Type B pancreatic cell (in vitro differentiated cells): ENCODE measurements around the gene CCNY. TPM values are rescaled to one million over a fixed set of nuclear protein-coding genes. Genes with fewer than 3 reads are reported as not detected.
"Not testable (repeated sequence)": the region's sequence is repeated elsewhere in the genome, so short reads cannot be mapped to it uniquely, and the experiment has no call there.

Experiments used
- DNase-seq: peaks from one replicate; pipeline ENCODE4 v3.0.0; 2021; ENCODE audit warnings: mixed read lengths; ENCODE audit not compliant: unreplicated experiment; ENCODE audit errors: extremely low spot score
- H3K27ac Mint-ChIP-seq: 2 replicates; pipeline ENCODE4 v1.8.0; 2021; ENCODE audit warnings: mild to moderate bottlenecking, mixed read lengths
- H3K27me3 Mint-ChIP-seq: 2 replicates; pipeline ENCODE4 v1.8.0; 2021; ENCODE audit warnings: mixed read lengths
- H3K36me3 Mint-ChIP-seq: 2 replicates; pipeline ENCODE4 v1.8.0; 2021; ENCODE audit warnings: mixed read lengths
- H3K4me1 Mint-ChIP-seq: one replicate; pipeline ENCODE4 v1.8.0; 2021; ENCODE audit warnings: mixed read lengths; ENCODE audit not compliant: unreplicated experiment
- H3K4me3 Mint-ChIP-seq: 2 replicates; pipeline ENCODE4 v1.8.0; 2021; ENCODE audit warnings: mild to moderate bottlenecking, mixed read lengths
- H3K9me3 Mint-ChIP-seq: 2 replicates; pipeline ENCODE4 v1.8.0; 2021; ENCODE audit warnings: mixed read lengths
- CTCF ChIP-seq: fragments of 200-600 bp; sonication (generic); conservative IDR thresholded peaks from 2 replicates; pipeline ENCODE4 v1.5.0; 2021; ENCODE audit warnings: antibody characterized with exemption, mild to moderate bottlenecking
- total RNA-seq: library from RNA; stranded (reverse); gene quantifications from 2 replicates; pipeline ENCODE4 v1.2.1, GENCODE V29; 2021; ENCODE audit warnings: low replicate concordance

The CCNY gene
- total RNA-seq, 1 donor from 2014 or later, result 74.6 TPM

- H3K36me3 Mint-ChIP-seq, result peaks cover 20% of the 10 kb centered on the region
Observed at GRCh38 chr10:35526746-35527145, 190.4 kb downstream of the CCNY start.

GRCh38 chr10:35532141-35532540 lies 195.8 kb downstream of the CCNY start:
- no peak overlapping the region for H3K4me3 Mint-ChIP-seq
- no peaks in the 10 kb centered on the region for H3K27me3 Mint-ChIP-seq
- peaks cover 57% of the 10 kb centered on the region for H3K36me3 Mint-ChIP-seq
- H3K4me1 Mint-ChIP-seq, result no peaks in the 10 kb centered on the region
- no peak overlapping the region for H3K27ac Mint-ChIP-seq
- H3K9me3 Mint-ChIP-seq, result peaks cover 10% of the 10 kb centered on the region
- no peak for TF ChIP-seq CTCF
- no peak for DNase-seq

More at GRCh38 chr10:35526746-35527145, 190.4 kb downstream of the CCNY start:
- Mint-ChIP-seq H3K9me3 (no peaks in the 10 kb centered on the region), H3K27me3 (no peaks in the 10 kb centered on the region), H3K4me3 (no peak overlapping the region), H3K27ac (no peak overlapping the region), H3K4me1 (no peaks in the 10 kb centered on the region)
- no peak for TF ChIP-seq CTCF
- DNase-seq, result no peak

- no peak for DNase-seq
- TF ChIP-seq CTCF, result no peak
- Mint-ChIP-seq H3K4me3 (no peak overlapping the region), H3K36me3 (peaks cover 67% of the 10 kb centered on the region), H3K9me3 (peaks cover 10% of the 10 kb centered on the region), H3K27ac (no peak overlapping the region), H3K27me3 (no peaks in the 10 kb centered on the region), H3K4me1 (no peaks in the 10 kb centered on the region)
Observed at GRCh38 chr10:35533565-35533964, 197.3 kb downstream of the CCNY start.

GRCh38 chr10:35535136-35535535 lies 198.8 kb downstream of the CCNY start:
- H3K36me3 Mint-ChIP-seq, result peaks cover 71% of the 10 kb centered on the region
- no peaks in the 10 kb centered on the region for H3K4me1 Mint-ChIP-seq
- DNase-seq, result no peak
- no peaks in the 10 kb centered on the region for H3K27me3 Mint-ChIP-seq
- H3K27ac Mint-ChIP-seq, result no peak overlapping the region
- TF ChIP-seq CTCF, result no peak
- no peak overlapping the region for H3K4me3 Mint-ChIP-seq
- H3K9me3 Mint-ChIP-seq, result peaks cover 10% of the 10 kb centered on the region

GRCh38 chr10:35536789-35537188 lies 200.5 kb downstream of the CCNY start:
- Mint-ChIP-seq H3K9me3 (peaks cover 10% of the 10 kb centered on the region), H3K27ac (no peak overlapping the region), H3K4me1 (no peaks in the 10 kb centered on the region), H3K36me3 (peaks cover 72% of the 10 kb centered on the region), H3K27me3 (no peaks in the 10 kb centered on the region), H3K4me3 (no peak overlapping the region)
- TF ChIP-seq CTCF, result no peak
- DNase-seq, result no peak

GRCh38 chr10:35537925-35538324 lies 201.6 kb downstream of the CCNY start:
- H3K36me3 Mint-ChIP-seq, result peaks cover 74% of the 10 kb centered on the region
- not testable (repeated sequence) for H3K4me3 Mint-ChIP-seq

More at GRCh38 chr10:35537925-35538324, 201.6 kb downstream of the CCNY start:
- not testable (repeated sequence) for DNase-seq, H3K9me3 Mint-ChIP-seq, H3K27me3 Mint-ChIP-seq, H3K4me1 Mint-ChIP-seq, H3K27ac Mint-ChIP-seq
